Activated CD4-positive, alpha-beta T cell treated with anti-CD3 and anti-CD28 coated beads for 1 hour (primary cell): Measurements from ENCODE around the gene DAD1.
A peak's percentile ranks its signal among the peaks of the same experiment; 100 is the strongest.
"Not testable (repeated sequence)": the region's sequence is repeated elsewhere in the genome, so short reads cannot be mapped to it uniquely, and the experiment has no call there.

Experiments used
- DNase-seq: peaks from one replicate; pipeline ENCODE4 v3.0.0-alpha.2; 2020

Gene DAD1

GRCh38 chr14:22589096-22589839 lies at the start of gene DAD1:
DAD1 (minus strand) TSS chr14:22589224; CDS start chr14:22589157, 67 bp downstream.
- peak; percentile 100 for DNase-seq

GRCh38 chr14:22635980-22636379 lies 47.0 kb upstream of the DAD1 start:
- not testable (repeated sequence) for DNase-seq

- DNase-seq = no peak
Observed at GRCh38 chr14:22634233-22634900, 45.3 kb upstream of the DAD1 start.

- DNase-seq = no peak
Observed at GRCh38 chr14:22630486-22630885, 41.5 kb upstream of the DAD1 start.

GRCh38 chr14:22630066-22630465 lies 41.0 kb upstream of the DAD1 start:
- DNase-seq = no peak

GRCh38 chr14:22629361-22629760 lies 40.3 kb upstream of the DAD1 start:
- no peak for DNase-seq

GRCh38 chr14:22627506-22628263 lies 38.7 kb upstream of the DAD1 start:
- DNase-seq = no peak

GRCh38 chr14:22626590-22626989 lies 37.6 kb upstream of the DAD1 start:
- DNase-seq = no peak

- DNase-seq = no peak
Observed at GRCh38 chr14:22623047-22623446, 34.0 kb upstream of the DAD1 start.

GRCh38 chr14:22622255-22622654 lies 33.2 kb upstream of the DAD1 start:
- DNase-seq = no peak

- not testable (repeated sequence) for DNase-seq
Observed at GRCh38 chr14:22615765-22616164, 26.7 kb upstream of the DAD1 start.

- no peak for DNase-seq
Observed at GRCh38 chr14:22614240-22614799, 25.3 kb upstream of the DAD1 start.

- no peak for DNase-seq
Observed at GRCh38 chr14:22613736-22614239, 24.8 kb upstream of the DAD1 start.

GRCh38 chr14:22613106-22613695 lies 24.2 kb upstream of the DAD1 start:
- DNase-seq = no peak

- DNase-seq = no peak
Observed at GRCh38 chr14:22610931-22611330, 21.9 kb upstream of the DAD1 start.

- no peak for DNase-seq
Observed at GRCh38 chr14:22607291-22607690, 18.3 kb upstream of the DAD1 start.

GRCh38 chr14:22606380-22606779 lies 17.4 kb upstream of the DAD1 start:
- no peak for DNase-seq

GRCh38 chr14:22602862-22603261 lies 13.8 kb upstream of the DAD1 start:
- no peak for DNase-seq

GRCh38 chr14:22601996-22602395 lies 13.0 kb upstream of the DAD1 start:
- DNase-seq = no peak

GRCh38 chr14:22601456-22601855 lies 12.4 kb upstream of the DAD1 start:
- no peak for DNase-seq

GRCh38 chr14:22600027-22600426 lies 11.0 kb upstream of the DAD1 start:
- DNase-seq = no peak

GRCh38 chr14:22599349-22599748 lies 10.3 kb upstream of the DAD1 start:
- no peak for DNase-seq

GRCh38 chr14:22598896-22599244 lies 9.8 kb upstream of the DAD1 start:
- DNase-seq = no peak
